ENCODE measurements around the gene COBL.

COBL gene

DNA sequence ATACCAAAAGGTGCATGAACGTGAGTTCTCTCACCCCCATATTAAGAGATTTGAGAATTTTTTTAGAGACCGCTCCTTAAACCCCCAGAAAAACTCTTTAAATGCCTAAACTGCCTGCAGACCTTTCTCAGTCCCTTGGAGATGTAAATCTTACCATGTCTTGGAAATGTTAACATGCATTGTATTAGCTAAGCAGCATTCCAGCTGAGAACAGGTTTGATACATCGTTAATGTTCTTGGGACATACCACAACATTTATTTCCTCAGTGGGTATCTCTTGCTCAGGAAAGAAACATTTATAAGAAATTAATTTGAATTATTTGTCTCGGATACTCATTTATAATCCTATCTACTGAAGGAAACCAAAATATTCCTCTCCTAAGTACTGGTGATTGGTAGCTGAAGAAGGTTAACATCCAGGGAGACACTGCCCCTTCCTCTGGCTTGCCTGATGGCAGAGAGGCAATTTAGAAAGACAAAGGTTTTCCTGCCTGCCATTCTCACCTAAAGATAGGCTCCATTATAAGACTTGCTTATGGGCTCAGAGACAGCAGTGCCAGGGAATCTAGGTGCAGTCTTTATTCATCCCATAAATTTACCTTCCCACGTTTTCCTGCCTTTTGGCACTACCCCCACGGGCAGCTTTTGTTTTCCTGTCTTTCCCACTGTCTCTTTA is 141.2 kb downstream of the COBL start:
- no peak for DNase-seq (ENCODE audit: low read depth)
- no peak overlapping the region for H3K4me3 ChIP-seq (ENCODE audit: low read length)
- TF ChIP-seq, protein P1, sequence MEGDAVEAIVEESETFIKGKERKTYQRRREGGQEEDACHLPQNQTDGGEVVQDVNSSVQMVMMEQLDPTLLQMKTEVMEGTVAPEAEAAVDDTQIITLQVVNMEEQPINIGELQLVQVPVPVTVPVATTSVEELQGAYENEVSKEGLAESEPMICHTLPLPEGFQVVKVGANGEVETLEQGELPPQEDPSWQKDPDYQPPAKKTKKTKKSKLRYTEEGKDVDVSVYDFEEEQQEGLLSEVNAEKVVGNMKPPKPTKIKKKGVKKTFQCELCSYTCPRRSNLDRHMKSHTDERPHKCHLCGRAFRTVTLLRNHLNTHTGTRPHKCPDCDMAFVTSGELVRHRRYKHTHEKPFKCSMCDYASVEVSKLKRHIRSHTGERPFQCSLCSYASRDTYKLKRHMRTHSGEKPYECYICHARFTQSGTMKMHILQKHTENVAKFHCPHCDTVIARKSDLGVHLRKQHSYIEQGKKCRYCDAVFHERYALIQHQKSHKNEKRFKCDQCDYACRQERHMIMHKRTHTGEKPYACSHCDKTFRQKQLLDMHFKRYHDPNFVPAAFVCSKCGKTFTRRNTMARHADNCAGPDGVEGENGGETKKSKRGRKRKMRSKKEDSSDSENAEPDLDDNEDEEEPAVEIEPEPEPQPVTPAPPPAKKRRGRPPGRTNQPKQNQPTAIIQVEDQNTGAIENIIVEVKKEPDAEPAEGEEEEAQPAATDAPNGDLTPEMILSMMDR (IDR thresholded peaks at IDR 0.05; ENCODE audit: insufficient read depth, low read depth, low read length, missing control alignments): no peak

DNA sequence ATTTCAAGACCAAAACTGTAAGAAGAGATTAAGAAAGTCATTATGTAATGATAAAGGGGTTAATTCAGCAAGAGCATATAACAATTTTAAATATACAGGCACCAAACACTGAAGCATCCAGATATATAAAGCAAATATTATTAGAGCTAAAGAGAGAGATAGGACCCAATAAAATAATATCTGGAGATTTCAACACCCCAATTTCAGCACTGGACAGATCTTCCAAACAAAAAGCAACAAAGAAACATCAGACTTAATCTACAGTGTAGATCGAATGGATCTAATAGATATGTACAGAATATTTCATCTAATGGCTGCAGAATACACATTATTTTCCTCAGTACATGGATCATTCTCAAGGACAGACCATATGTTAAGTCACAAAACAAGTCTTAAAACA is 151.3 kb downstream of the COBL start:
- TF ChIP-seq, protein P1 (IDR thresholded peaks at IDR 0.05; ENCODE audit: insufficient read depth, low read depth, low read length, missing control alignments): no peak
- H3K4me3 ChIP-seq (ENCODE audit: low read length): no peak overlapping the region
- no peak for DNase-seq (ENCODE audit: low read depth)

DNA sequence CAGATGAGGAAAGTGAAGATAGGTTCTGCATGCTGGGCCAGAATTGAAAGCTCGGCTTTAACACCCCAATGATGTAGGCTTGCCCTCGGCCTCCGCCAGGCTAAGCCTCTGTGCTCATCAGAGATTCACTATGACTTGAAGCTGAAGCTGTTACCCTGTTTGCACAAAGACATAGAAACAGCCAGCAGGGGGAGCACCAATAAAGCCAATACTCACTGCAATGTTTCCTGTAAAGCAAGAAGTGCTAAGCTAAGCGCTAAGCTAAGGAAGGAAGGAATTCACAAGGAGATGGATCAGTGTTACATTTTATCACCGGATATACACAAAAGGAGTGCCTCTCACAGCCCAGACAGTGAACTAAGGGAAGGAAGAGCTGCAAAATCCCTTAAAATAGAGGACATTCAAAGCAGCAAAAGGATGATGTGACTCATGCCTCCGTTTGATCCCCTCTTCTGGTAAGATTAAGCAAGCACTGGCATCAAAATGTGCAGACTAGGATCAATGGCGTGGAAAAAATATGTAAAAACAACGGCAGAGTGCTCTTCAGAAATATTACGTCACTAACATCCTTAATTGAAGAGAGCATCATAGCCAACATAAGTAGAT is 153.8 kb downstream of the COBL start:
- no peak overlapping the region for H3K4me3 ChIP-seq (ENCODE audit: low read length)
- TF ChIP-seq, protein P1 (IDR thresholded peaks at IDR 0.05; ENCODE audit: insufficient read depth, low read depth, low read length, missing control alignments): peak; percentile 91
- peak; percentile 86 for DNase-seq (ENCODE audit: low read depth)

DNA sequence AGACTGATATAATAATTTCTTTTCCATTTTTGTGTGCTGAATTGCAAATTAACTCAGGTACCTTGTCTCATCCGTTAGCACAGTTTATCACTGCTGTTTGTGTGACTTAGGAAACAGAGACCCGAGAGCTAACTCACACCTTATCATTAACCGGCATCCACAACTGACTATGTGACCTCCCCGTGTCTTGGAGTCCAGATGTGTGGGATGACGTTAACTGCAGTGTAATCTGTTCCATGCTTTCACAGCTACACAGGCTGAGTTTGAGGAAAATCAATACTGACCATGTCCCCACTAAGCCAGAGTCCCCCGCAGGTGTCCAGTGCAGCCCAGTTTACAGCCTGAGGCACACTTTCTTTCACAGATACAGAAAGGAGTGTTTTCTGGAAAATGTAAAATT is 154.7 kb downstream of the COBL start:
- no peak for DNase-seq (ENCODE audit: low read depth)
- H3K4me3 ChIP-seq (ENCODE audit: low read length): no peak overlapping the region
- TF ChIP-seq, protein P1 (IDR thresholded peaks at IDR 0.05; ENCODE audit: insufficient read depth, low read depth, low read length, missing control alignments): peak; percentile 2

DNA sequence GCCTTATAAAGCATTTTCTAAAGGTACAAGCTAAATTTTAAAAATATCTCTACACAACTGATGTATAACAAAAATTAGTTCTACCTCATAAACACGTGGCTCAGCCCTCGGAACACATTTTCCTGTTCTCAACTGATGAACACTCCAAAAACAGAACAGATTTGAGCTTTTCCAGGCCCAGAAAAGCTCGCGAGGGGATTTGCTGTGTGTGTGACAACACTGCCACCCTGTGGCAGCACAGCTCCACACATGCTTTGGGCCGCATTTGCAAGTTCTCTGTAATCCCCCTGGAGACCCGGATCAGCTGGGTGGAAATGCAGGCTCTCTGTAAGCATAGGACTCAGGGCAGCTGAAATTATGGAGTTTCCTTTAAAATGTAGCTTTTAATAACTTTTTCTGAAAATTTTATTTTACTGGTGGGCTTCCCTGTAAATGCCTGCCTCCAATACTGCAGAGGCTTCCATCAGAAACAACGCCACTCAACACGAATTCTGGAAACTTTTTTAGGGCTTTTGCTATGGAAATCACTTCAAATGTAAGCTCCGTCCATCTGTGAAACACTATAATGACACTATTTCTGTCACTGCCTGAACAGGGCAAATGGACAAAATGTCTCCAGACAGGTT is 155.5 kb downstream of the COBL start:
- peak; percentile 70 for DNase-seq (ENCODE audit: low read depth)
- TF ChIP-seq, protein P1 (IDR thresholded peaks at IDR 0.05; ENCODE audit: insufficient read depth, low read depth, low read length, missing control alignments): peak; percentile 98
- H3K4me3 ChIP-seq (ENCODE audit: low read length): no peak overlapping the region

DNA sequence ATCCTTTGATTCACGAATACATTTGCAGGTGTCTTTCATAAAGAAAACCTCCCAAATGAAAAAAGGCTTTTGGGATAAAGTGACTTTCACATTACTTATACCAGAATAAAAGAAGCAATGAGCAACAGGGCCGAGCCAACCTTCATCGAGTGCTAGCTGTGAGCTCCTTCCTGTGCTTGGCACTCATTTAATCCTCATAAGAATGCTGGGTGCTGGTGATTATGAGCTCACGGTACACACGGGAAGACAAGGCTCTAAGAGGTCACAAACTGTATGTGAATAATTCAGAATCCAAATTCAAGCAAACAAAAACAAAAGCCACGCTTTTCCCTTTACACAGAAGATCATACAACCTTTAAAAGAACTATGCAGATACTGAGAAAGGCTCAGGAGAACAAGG is 156.2 kb downstream of the COBL start:
- TF ChIP-seq, protein P1 (IDR thresholded peaks at IDR 0.05; ENCODE audit: insufficient read depth, low read depth, low read length, missing control alignments): no peak
- DNase-seq (ENCODE audit: low read depth): no peak
- no peak overlapping the region for H3K4me3 ChIP-seq (ENCODE audit: low read length)
